Posterior vena cava (tissue), 2 donors: ENCODE data around the gene FXYD6. TPM values are rescaled to one million over a fixed set of nuclear protein-coding genes. Genes with fewer than 3 reads are reported as not detected.

Experiments used
- DNase-seq: peaks from one replicate; pipeline ENCODE4 v3.0.0-alpha.2; 2020; ENCODE audit warnings: low spot score
- intact Hi-C, 2 donors: fragments of 100-400 bp; cut with DNase I; formaldehyde crosslinking; loops; one replicate each; pipeline versions ENCODE4 v1.14.1 to v1.14.2; 2022 to 2023
- total RNA-seq, 2 donors: library from RNA; stranded (reverse); fragmentation: NEBNext Ultra II Directional; extraction: Animal tissue kit (Norgen Biotek cat#: 25700); gene quantifications; one replicate each; pipeline ENCODE4 v1.2.1, GENCODE V29; 2021
- donor health status: DM: yes; HTN: yes; CAD: no.
- donor health status: DM: yes; HTN: yes; CAD: no.

The FXYD6 gene
- total RNA-seq, 2 donors from 2014 or later = 62.8 to 107 TPM

DNA sequence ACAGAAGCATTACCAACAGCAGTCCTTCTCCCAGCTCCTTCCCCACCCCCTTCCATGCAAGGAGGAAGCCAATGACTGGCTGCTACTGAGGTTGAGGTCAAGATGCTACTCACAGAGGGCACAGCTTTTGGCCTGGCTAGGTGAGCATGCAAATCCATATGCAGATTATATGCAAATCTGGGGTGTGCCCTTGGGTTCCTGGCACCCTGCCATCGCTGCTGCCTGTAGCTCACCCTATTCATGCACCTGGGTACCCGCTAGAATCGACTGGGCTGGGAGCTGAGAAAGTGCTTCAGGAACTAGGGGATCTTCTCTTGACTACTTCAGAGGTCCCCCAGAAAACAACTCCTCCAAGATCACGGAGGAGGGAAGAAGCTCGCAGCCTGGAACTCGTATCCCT, 83.5 kb downstream of the FXYD6 start:
- intact Hi-C loops = no loop called here
- no peak for DNase-seq

DNA sequence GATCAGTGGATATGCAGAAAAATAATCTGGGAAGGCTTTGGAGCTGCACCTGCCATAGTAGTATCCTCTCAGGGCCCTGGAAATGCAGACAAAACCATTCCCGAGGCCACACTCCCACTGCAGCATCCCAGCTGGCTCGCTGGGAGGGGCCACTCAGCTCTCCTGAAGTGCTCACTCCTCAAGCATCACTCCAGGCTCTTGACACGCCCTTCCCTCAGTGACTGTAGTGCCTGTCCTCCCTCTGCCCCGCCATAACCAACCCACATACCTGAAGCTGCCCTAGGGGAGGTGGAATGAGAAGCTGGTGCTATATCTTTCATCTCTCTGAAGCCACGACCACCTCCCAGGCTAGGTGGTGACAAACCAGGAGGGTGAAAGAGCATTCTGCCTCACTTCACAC, 84.2 kb downstream of the FXYD6 start:
- DNase-seq = no peak
- intact Hi-C loops = no loop called here

DNA sequence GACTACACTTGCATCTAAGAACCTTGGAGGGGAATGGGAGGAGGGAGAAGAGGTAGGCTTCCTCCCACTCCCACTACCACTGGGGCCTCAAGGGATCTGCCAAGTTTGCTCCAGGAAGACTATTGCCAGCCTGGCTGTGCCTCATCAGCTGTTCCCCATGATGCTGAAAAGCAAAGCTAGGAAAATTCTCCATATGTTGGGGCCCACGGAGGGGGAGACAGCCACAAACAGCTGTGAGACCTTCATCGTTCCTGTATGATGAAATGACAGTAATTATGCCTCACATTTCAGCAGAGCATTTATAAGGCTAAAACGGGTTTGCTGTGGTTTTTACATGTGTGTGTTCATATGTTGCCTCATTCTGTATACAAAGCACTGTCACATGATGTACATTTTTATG, 86.2 kb downstream of the FXYD6 start:
- intact Hi-C loops = no loop called here
- no peak for DNase-seq

DNA sequence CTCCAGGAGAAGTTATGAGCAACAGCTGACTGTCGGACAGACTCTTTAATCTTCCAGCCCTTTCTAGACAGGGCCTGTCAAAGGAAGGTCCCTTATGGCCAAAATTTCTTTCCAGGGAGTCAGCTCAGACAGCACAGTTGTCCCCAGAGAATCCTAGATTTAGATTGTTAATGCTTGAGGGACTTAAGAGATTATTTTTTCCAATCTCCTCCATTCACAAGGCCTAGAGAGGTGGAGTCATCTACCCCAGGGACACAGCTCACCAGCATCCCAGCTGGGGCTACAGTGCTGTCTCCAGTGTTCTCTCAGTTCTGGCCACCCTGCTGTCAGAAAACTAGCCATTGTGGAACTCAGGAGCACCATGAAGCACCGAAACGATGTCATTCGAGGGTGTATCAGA, 87.2 kb downstream of the FXYD6 start:
- DNase-seq = no peak
- intact Hi-C loops = no loop called here

Other genes starting within 250 kb of the FXYD6 start
- 1 to 10 TPM; 1.2 to 1.5 TPM for gene DSCAML1, start 79.4 kb downstream of the FXYD6 start, total RNA-seq
- 1 to 10 TPM; 3.6 to 4.5 TPM for gene FXYD2, start 51.9 kb downstream of the FXYD6 start, total RNA-seq
- gene TMPRSS13, start 52.7 kb upstream of the FXYD6 start, total RNA-seq = under 1 TPM; 0.24 to 0.37 TPM
- gene IL10RA, start 109.7 kb upstream of the FXYD6 start, total RNA-seq = 10 to 100 TPM; 12.1 to 28.3 TPM
- not detected for gene TMPRSS4, start 200.4 kb upstream of the FXYD6 start, total RNA-seq
- gene SMIM35, start 210.3 kb upstream of the FXYD6 start, total RNA-seq = not detected